IPS-11a (cell line): ENCODE measurements around the gene ACVR2B.

Source experiments
- H3K4me3 ChIP-seq: one replicate; pipeline ENCODE4 v1.5.1; 2013; ENCODE audit warnings: low read depth, low read length, control low read depth

ACVR2B gene

GRCh38 chr3:38524141-38524739, 70.5 kb downstream of the ACVR2B start:
- H3K4me3 ChIP-seq: no peak overlapping the region

DNA sequence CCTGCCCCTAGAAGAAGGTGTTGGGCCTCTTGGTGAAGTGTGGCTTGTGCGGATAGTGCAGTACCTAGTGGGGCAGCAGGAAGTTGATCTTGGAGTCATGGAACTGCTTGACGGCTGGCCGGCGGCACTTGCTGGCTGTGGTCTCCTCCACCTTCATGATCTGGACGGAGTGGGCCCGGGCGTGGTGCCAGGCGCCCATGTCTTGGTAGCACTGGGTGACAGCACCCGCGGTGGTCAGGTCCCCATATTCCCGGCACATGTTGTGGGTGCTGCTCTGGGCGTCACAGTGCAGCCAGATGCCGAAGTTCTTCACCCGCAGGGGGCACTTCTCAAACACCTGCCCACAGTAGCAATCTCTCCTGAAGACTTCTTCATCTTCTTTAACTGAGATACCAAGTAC, 73.1 kb downstream of the ACVR2B start:
- no peak overlapping the region for H3K4me3 ChIP-seq

- no peak overlapping the region for H3K4me3 ChIP-seq
Measured at GRCh38 chr3:38528457-38528856, 74.8 kb downstream of the ACVR2B start.

DNA sequence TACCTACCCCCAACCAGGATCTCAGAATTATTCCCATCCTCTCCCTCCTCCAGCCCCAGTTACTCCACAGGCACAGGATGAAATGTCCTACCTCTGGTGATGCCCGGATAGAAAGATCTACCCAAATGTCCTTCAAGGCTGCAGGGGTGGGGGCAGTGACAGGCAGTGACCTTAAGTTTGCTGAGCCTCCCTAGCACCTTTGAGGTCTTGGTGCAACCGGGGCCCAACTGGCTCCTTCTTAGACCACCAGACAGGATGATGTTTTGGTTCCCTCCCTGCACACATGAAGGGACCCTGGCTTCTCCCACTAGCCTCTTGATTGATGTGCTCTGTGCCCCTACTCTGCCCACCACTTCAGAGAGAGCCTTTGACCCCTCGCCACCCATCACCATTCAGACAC, 78.8 kb downstream of the ACVR2B start:
- H3K4me3 ChIP-seq: no peak overlapping the region

DNA sequence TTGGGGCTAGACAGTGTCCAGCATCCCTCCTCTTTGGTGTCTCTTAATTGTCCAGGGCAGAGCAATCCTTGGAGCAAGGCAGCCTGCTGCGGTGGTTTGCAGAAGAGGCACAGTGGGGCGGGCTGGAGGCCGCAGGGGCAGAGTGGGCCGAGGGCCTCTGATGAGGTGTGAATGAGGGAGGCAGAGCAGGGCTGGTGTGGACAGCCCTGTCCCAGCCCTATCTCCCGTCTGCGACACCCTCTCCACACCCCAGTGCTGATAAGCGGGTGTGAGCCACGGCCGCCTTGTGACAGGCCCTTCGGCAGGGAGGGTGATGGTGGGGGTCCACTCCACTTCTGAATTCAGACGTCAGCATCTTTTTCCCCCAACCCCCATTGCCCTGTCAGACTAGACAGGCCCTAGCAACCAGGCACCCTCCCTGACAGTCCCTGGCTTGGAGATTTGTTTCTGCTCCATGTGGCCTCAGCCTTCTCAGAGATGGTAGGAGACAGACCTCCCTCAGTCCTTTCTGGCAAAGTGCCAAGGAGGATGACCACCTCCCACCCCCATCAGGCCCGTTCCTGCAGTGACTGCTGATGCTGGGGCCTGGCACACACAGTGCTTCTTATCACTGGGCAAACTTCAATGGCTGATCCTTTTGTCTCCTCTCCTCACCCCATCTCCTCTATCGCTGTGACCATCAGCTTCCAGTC, 79.7 kb downstream of the ACVR2B start:
- no peak overlapping the region for H3K4me3 ChIP-seq

GRCh38 chr3:38534180-38534579, 80.5 kb downstream of the ACVR2B start:
- no peak overlapping the region for H3K4me3 ChIP-seq

DNA sequence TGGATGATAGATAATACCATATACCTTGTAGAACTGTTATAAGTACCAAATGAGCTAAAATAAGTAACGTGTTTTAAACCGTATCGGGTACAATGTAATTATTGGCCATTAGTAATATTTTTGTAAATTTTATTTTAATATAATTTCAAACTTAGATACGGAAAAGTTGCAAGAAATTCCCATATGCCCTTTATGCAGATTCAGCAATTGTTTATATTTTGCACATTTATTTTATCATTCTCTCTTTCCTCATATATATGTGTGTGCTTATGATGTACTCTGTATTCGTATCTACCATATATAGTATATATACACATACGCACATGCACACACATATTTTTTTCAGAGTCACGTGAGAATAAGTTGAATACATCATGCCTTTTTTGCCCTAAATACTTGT, 80.9 kb downstream of the ACVR2B start:
- H3K4me3 ChIP-seq: no peak overlapping the region

DNA sequence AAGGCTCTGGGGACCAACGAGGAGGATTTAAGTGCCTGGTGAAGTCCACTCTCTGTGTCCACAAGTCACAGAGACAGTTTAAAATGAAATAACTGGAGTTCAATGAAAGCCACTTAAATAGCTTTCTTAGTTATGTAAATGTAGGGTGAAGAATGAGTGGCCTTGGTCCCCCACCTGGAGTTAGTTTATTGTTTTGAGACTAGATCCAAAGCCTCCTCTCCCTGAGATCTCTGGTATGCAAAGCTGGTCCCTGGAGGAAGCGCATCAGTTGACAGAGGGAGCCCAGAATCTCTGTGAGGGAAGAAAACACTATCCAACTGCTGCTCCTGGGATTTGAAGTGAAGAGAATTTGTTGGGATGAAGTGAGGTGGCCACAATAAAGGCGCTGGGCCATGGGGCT, 83.0 kb downstream of the ACVR2B start:
- H3K4me3 ChIP-seq: no peak overlapping the region

- H3K4me3 ChIP-seq: no peak overlapping the region
Measured at GRCh38 chr3:38538773-38539353, 85.2 kb downstream of the ACVR2B start.

GRCh38 chr3:38541806-38542205, 88.1 kb downstream of the ACVR2B start:
- H3K4me3 ChIP-seq: no peak overlapping the region
